Activated CD8-positive, alpha-beta memory T cell treated with anti-CD3 and anti-CD28 coated beads for 4 hours (primary cell): ENCODE data around the gene METTL25.

Experiments used
- DNase-seq, 2 donors: peaks; one replicate each; pipeline ENCODE4 v3.0.0-alpha.2; 2020; ENCODE audit warnings: low read depth in 2 of 2

The METTL25 gene

GRCh38 chr12:82525616-82526015 is 167.3 kb downstream of the METTL25 start:
- no peak for DNase-seq

GRCh38 chr12:82527165-82527780 is 168.9 kb downstream of the METTL25 start:
- DNase-seq, result no peak
